ENCODE results near the gene QPCTL.

QPCTL gene

DNA sequence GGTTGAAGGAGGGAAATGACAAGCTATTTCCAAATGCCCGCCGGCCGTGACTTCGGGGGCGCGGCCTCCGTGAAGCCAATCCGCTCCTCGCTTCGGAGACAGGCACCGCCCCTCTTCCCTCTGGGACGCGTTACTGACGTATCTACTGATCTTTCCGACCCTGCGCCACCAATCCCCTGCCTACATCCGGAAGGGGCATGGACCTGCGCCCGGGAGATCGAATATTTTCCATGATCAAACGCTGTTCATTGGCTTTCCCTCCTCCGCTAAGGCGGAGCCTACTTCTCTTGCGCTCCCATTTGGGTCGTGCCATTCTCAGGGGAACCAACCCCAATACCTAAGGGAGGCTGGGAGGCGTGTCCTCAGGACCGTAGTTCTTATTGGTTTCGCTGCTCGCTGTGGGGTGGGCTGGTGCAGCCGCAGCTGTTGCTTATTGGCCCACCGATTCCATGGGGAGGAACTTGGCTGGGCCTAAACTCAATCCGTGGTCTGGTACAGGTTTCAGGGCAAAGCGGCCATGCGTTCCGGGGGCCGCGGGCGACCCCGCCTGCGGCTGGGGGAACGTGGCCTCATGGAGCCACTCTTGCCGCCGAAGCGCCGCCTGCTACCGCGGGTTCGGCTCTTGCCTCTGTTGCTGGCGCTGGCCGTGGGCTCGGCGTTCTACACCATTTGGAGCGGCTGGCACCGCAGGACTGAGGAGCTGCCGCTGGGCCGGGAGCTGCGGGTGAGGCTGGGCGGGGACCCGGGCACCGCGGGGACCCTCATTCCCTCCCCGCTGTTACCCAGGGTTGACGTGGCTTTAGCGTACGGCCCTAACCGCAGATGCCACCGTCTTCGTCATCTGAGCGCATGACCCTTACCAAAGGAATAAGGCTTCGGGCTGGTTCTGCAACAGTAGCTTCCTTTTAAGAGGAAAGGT, at the start of gene QPCTL:
QPCTL (plus strand) TSS at position 480 of the 919 bp plus-strand sequence; CDS start at position 518, 38 bp downstream.
- peak within 1 kb of the TSS; percentile 66 for H3K4me2 ChIP-seq
- H3K4me1 ChIP-seq (ENCODE audit: low read depth, poor library complexity, severe bottlenecking), result peaks cover 26% of the 10 kb centered on the region
- peaks cover 7% of the 10 kb centered on the region; the same call in 1 of the 2 replicates for H3K36me3 ChIP-seq (ENCODE audit: insufficient read depth)
- peaks cover 24% of the 10 kb centered on the region for H3K79me2 ChIP-seq (ENCODE audit: insufficient read depth, low read depth)
- H3K27ac ChIP-seq, result peak within 1 kb of the TSS; percentile 82
- H3K27me3 ChIP-seq (ENCODE audit: insufficient read depth, low read depth), result no peaks in the 10 kb centered on the region
- H4K20me1 ChIP-seq (ENCODE audit: insufficient read depth), result no peaks in the 10 kb centered on the region
- TF ChIP-seq, protein P1, sequence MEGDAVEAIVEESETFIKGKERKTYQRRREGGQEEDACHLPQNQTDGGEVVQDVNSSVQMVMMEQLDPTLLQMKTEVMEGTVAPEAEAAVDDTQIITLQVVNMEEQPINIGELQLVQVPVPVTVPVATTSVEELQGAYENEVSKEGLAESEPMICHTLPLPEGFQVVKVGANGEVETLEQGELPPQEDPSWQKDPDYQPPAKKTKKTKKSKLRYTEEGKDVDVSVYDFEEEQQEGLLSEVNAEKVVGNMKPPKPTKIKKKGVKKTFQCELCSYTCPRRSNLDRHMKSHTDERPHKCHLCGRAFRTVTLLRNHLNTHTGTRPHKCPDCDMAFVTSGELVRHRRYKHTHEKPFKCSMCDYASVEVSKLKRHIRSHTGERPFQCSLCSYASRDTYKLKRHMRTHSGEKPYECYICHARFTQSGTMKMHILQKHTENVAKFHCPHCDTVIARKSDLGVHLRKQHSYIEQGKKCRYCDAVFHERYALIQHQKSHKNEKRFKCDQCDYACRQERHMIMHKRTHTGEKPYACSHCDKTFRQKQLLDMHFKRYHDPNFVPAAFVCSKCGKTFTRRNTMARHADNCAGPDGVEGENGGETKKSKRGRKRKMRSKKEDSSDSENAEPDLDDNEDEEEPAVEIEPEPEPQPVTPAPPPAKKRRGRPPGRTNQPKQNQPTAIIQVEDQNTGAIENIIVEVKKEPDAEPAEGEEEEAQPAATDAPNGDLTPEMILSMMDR (conservative IDR thresholded peaks at IDR 0.05; ENCODE audit: low read depth, low read length), result no peak
- peak within 1 kb of the TSS; percentile 8 for H3K4me3 ChIP-seq (IDR thresholded peaks at IDR 0.05; ENCODE audit: insufficient read depth, low read depth, low read length)
- H3K9ac ChIP-seq, result peak within 1 kb of the TSS; percentile 83
- peak within 1 kb of the TSS; percentile 73 for H2AFZ ChIP-seq (ENCODE audit: low read depth)

DNA sequence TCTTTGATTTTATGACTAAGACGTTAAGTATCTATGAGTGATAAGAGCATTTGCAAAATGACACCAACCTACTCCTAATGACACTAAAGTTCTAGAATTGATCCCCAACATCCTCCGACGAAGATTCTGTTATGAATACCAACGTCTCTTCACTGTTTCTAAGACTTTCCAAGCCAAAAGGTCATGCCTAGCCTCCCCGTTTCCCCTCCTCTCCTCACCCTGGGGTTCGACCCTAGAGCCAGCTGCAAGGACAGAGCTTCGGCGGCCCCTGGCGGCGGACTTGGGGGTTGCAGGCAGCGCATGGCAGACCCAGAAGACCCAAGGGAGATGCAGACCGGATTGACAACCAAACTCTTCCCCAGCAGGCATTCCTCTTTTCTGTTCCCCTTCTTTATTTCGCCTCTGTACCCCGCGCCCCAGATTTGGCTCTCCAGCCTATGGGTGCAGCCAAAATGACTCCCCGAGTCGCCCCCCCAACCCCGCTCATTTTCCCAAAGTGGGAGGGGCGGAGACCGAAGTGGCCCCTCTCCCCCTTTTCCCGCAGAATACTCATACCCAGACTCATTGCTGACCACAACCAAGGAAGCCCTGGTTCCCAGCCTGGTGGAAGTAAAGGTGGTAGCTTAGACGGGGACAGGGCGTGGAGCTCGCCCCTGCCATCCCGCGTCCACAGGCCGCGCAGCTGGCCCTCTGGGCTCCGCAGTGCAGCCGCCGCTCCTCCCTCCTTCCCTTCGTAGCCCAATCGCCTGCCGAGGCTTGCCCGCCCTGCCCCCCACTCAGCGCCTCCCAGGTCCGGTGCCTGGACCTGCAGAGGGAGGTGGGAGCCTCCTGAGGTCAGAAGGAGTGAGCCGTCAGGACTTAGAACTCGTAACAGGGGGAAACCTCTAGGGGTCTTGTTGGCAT, 49.2 kb upstream of the QPCTL start:
- Histone ChIP-seq H3K27me3 (ENCODE audit: insufficient read depth, low read depth) (peaks cover 3% of the 10 kb centered on the region; the same call in 1 of the 2 replicates), H3K4me2 (peak overlapping the region; percentile 72), H4K20me1 (ENCODE audit: insufficient read depth) (no peaks in the 10 kb centered on the region), H3K4me3 (IDR thresholded peaks at IDR 0.05; ENCODE audit: insufficient read depth, low read depth, low read length) (no peak overlapping the region), H3K36me3 (ENCODE audit: insufficient read depth) (no peaks in the 10 kb centered on the region), H3K9ac (peak overlapping the region; percentile 79; the same call in 1 of the 2 replicates), H3K27ac (peak overlapping the region; percentile 93), H2AFZ (ENCODE audit: low read depth) (0 out of 2 replicates have a peak overlapping the region, but pooled peaks have one; percentile 15), H3K4me1 (ENCODE audit: low read depth, poor library complexity, severe bottlenecking) (peaks cover 37% of the 10 kb centered on the region), H3K79me2 (ENCODE audit: insufficient read depth, low read depth) (no peaks in the 10 kb centered on the region)
- TF ChIP-seq, protein P1 (conservative IDR thresholded peaks at IDR 0.05; ENCODE audit: low read depth, low read length), result peak; percentile 99

DNA sequence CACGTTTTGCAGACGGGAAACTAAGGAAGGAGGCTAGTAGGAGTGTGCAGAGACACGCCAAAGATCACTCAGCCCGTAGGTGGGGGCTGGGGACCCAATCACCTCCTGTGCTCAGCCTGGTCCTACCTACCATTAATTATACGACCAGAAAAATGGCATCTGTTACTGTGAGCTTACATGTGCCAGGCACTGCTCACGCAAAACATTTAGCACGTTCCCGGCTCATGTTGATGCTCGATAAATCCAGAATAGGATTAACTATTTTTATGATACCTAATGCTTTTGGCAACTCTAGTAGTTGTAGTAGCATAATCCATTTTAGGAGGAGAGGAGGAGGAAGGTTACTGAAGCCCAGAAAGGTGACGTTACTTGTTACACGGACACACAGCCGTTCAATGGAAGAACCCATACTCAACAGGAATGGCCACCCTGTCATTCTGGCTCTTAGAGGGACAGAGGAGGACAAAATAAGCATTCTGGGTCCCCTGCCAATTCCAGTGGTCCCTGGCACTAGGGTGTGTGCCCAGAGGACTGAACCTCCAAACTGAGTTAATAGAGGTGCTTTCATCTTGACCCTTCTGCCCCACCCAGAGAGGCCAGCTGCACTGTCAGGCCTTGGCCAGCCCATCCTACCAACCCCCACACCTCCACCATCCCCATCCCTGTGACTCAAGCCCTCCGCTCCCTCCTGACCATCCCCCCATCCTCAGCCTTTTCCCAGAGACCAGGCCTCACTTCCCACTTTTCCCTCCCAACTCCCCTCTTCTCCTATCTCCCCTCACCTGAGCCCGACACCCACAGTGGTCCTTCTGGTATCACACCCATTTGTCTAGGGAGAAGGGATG, 48.3 kb upstream of the QPCTL start:
- peak overlapping the region; percentile 72; the same call in 1 of the 2 replicates for H3K4me2 ChIP-seq
- H3K4me3 ChIP-seq (IDR thresholded peaks at IDR 0.05; ENCODE audit: insufficient read depth, low read depth, low read length), result no peak overlapping the region
- H4K20me1 ChIP-seq (ENCODE audit: insufficient read depth), result no peaks in the 10 kb centered on the region
- peaks cover 3% of the 10 kb centered on the region; the same call in 1 of the 2 replicates for H3K27me3 ChIP-seq (ENCODE audit: insufficient read depth, low read depth)
- H3K27ac ChIP-seq, result no peak overlapping the region
- no peak overlapping the region for H3K9ac ChIP-seq
- H3K4me1 ChIP-seq (ENCODE audit: low read depth, poor library complexity, severe bottlenecking), result peaks cover 33% of the 10 kb centered on the region
- TF ChIP-seq, protein P1 (conservative IDR thresholded peaks at IDR 0.05; ENCODE audit: low read depth, low read length), result no peak
- H2AFZ ChIP-seq (ENCODE audit: low read depth), result no peak overlapping the region
- H3K36me3 ChIP-seq (ENCODE audit: insufficient read depth), result no peaks in the 10 kb centered on the region
- no peaks in the 10 kb centered on the region for H3K79me2 ChIP-seq (ENCODE audit: insufficient read depth, low read depth)
